Activated CD8-positive, alpha-beta memory T cell treated with anti-CD3 and anti-CD28 coated beads, Interleukin-2, amount 50 U/mL, for 1 hour (primary cell): Measurements from ENCODE around the gene SYT17.

Source experiments
- DNase-seq: peaks from one replicate; pipeline ENCODE4 v3.0.0-alpha.2; 2020; ENCODE audit errors: extremely low read depth

The SYT17 gene

GRCh38 chr16:19301931-19302330, 133.9 kb downstream of the SYT17 start:
- no peak for DNase-seq

- no peak for DNase-seq
Measured at GRCh38 chr16:19304750-19305149, 136.7 kb downstream of the SYT17 start.

GRCh38 chr16:19305443-19305842, 137.4 kb downstream of the SYT17 start:
- DNase-seq: no peak

GRCh38 chr16:19307587-19308241, 139.7 kb downstream of the SYT17 start:
- DNase-seq: no peak

- DNase-seq: no peak
Measured at GRCh38 chr16:19308392-19308791, 140.4 kb downstream of the SYT17 start.

GRCh38 chr16:19309178-19309577, 141.1 kb downstream of the SYT17 start:
- DNase-seq: no peak

- DNase-seq: no peak
Measured at GRCh38 chr16:19314718-19315425, 146.8 kb downstream of the SYT17 start.

- no peak for DNase-seq
Measured at GRCh38 chr16:19315889-19316433, 147.9 kb downstream of the SYT17 start.

- DNase-seq: no peak
Measured at GRCh38 chr16:19316846-19317245, 148.8 kb downstream of the SYT17 start.
